Ramos (cell line): Measurements from ENCODE around the gene TSPAN32.

Experiments
- in situ Hi-C: fragments of 300-500 bp; cut with MboI; formaldehyde crosslinking; loops from one replicate; pipeline ENCODE4 v1.14.3; 2022; ENCODE audit warnings: low sequenced_read_pairs; ENCODE audit not compliant: unreplicated experiment

The TSPAN32 gene

GRCh38 chr11:2302306-2302895 is 588 bp downstream of the TSPAN32 start:
- in situ Hi-C loops, result no loop called here

GRCh38 chr11:2302896-2303626 is 1.2 kb downstream of the TSPAN32 start:
- in situ Hi-C loops, result no loop called here

- in situ Hi-C loops, result no loop called here
Measured at GRCh38 chr11:2303627-2304505, 2.1 kb downstream of the TSPAN32 start.

GRCh38 chr11:2304506-2305139 is 2.8 kb downstream of the TSPAN32 start:
- in situ Hi-C loops, result no loop called here

GRCh38 chr11:2305140-2305778 is 3.4 kb downstream of the TSPAN32 start:
- in situ Hi-C loops, result no loop called here

GRCh38 chr11:2305788-2306451 is 4.1 kb downstream of the TSPAN32 start:
- in situ Hi-C loops, result no loop called here

GRCh38 chr11:2306452-2306823 is 4.6 kb downstream of the TSPAN32 start:
- in situ Hi-C loops, result no loop called here

- in situ Hi-C loops, result no loop called here
Measured at GRCh38 chr11:2306877-2307500, 5.2 kb downstream of the TSPAN32 start.

GRCh38 chr11:2307501-2308331 is 5.9 kb downstream of the TSPAN32 start:
- in situ Hi-C loops, result no loop called here

- in situ Hi-C loops, result no loop called here
Measured at GRCh38 chr11:2308713-2309112, 6.9 kb downstream of the TSPAN32 start.

- in situ Hi-C loops, result loop anchor here (5.0 kb wide), 1 partner anchor 108 kb away; no protein-coding TSS in a partner anchor
Measured at GRCh38 chr11:2309251-2310072, 7.6 kb downstream of the TSPAN32 start.

GRCh38 chr11:2310073-2310785 is 8.4 kb downstream of the TSPAN32 start:
- in situ Hi-C loops, result loop anchor here (5.0 kb wide), 1 partner anchor 107 kb away; no protein-coding TSS in a partner anchor

- in situ Hi-C loops, result loop anchor here (5.0 kb wide), 1 partner anchor 106 kb away; no protein-coding TSS in a partner anchor
Measured at GRCh38 chr11:2310786-2311352, 9.1 kb downstream of the TSPAN32 start.

GRCh38 chr11:2311353-2312133 is 9.7 kb downstream of the TSPAN32 start:
- in situ Hi-C loops, result loop anchor here (5.0 kb wide), 1 partner anchor 106 kb away; no protein-coding TSS in a partner anchor

- in situ Hi-C loops, result loop anchor here (5.0 kb wide), 1 partner anchor 105 kb away; no protein-coding TSS in a partner anchor
Measured at GRCh38 chr11:2312232-2313042, 10.6 kb downstream of the TSPAN32 start.
